ENCODE results near the gene TLR8. TPM values are rescaled to one million over a fixed set of nuclear protein-coding genes. Genes with fewer than 3 reads are reported as not detected.

The TLR8 gene
- total RNA-seq, 1 experiment from 2014 or later: not detected

- Histone ChIP-seq H3K36me3 (ENCODE audit: control insufficient read depth, insufficient read depth, low read length) (no peaks in the 10 kb centered on the region), H3K4me1 (ENCODE audit: control insufficient read depth, insufficient read depth, low read length) (peaks cover 3% of the 10 kb centered on the region), H3K27ac (ENCODE audit: low read length) (peak overlapping the region; percentile 48; the same call in 1 of the 2 replicates), H3K9me3 (ENCODE audit: control insufficient read depth, insufficient read depth, low read depth, low read length) (no peaks in the 10 kb centered on the region), H3K4me3 (ENCODE audit: low read depth in 2 of 2, low read length in 2 of 2) (no peak overlapping the region), H3K27me3 (ENCODE audit: control insufficient read depth, insufficient read depth, low read length) (no peaks in the 10 kb centered on the region)
- ChIA-PET POLR2A (no interaction called here), CTCF (interaction anchor here (0.6 to 1.0 kb wide), 3 partner anchors 33 to 542 kb away, joined by 3 read pairs; no protein-coding TSS in a partner anchor)
- TF ChIP-seq TCF7L2 (IDR thresholded peaks at IDR 0.05; ENCODE audit: low read depth, low read length) (no peak), REST (IDR thresholded peaks at IDR 0.05; ENCODE audit: insufficient read depth in 1 of 2, low read depth in 2 of 2, low read length in 1 of 2) (no peak)
- in situ Hi-C loops (cut with HindIII; ENCODE audit: low pct_unique_long_range_greater_than_20kb, low sequenced_read_pairs): no loop called here
- intact Hi-C loops (cut with micrococcal nuclease; ENCODE audit: unreplicated experiment): no loop called here
- no TSS peak for BruUV-seq (replicated peaks)
- ATAC-seq: no peak
- DNase-seq (ENCODE audit: low read depth, low spot score): no peak
These were observed 40.0 kb downstream of the TLR8 start for GRCh38 chrX:12946406-12946805.

DNA sequence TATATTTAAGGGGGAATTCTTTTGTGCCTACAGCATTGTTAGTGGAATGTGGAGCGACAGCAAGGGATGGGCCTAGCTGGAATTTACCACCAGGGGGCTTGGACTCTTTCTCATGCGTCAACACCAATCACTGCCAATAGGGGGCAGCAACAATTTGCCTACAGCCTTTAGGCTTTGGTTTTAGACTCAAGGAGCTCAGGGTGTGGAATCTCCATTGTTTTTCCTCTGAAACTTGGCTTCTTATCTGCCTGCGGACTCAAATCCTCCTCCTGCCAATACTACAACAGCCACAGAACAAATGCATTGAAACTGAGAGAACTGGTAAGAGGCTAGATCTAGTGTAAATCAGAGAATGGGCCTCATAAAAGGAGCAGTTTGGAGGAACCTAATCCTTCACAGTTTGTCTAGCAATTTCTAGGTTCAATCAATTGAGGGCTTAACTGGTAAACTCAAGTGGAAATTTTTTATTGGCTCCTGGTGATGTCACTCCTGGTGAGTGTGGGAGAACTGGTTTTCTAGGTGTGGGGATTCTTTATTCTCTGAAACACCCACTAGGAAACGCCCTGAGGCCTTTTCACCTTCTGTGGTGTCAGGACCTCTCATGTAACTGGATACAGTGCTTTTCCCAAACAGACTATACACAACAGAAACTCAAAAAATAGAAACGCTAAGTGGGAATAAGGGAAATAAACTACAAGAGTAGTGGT is 40.6 kb downstream of the TLR8 start:
- Histone ChIP-seq H3K4me1 (ENCODE audit: control insufficient read depth, insufficient read depth, low read length) (peaks cover 3% of the 10 kb centered on the region), H3K36me3 (ENCODE audit: control insufficient read depth, insufficient read depth, low read length) (no peaks in the 10 kb centered on the region), H3K9me3 (ENCODE audit: control insufficient read depth, insufficient read depth, low read depth, low read length) (no peaks in the 10 kb centered on the region), H3K27ac (ENCODE audit: low read length) (peak overlapping the region; percentile 80; the same call in 1 of the 2 replicates), H3K4me3 (ENCODE audit: low read depth in 2 of 2, low read length in 2 of 2) (no peak overlapping the region), H3K27me3 (ENCODE audit: control insufficient read depth, insufficient read depth, low read length) (no peaks in the 10 kb centered on the region)
- CTCF ChIA-PET: interaction anchor here (0.6 to 1.0 kb wide), 4 partner anchors 32 to 699 kb away, joined by 3 read pairs; no protein-coding TSS in a partner anchor
- in situ Hi-C loops (cut with HindIII; ENCODE audit: low pct_unique_long_range_greater_than_20kb, low sequenced_read_pairs) (no loop called here), intact Hi-C loops (cut with micrococcal nuclease; ENCODE audit: unreplicated experiment) (no loop called here)
- no TSS peak for BruUV-seq (replicated peaks)
- TF ChIP-seq TCF7L2 (IDR thresholded peaks at IDR 0.05; ENCODE audit: low read depth, low read length): no peak
- peak; percentile 85 for TF ChIP-seq CTCF (IDR thresholded peaks at IDR 0.05)
- no peak for TF ChIP-seq SIN3A (IDR thresholded peaks at IDR 0.05; ENCODE audit: borderline replicate concordance, insufficient read depth, low read depth, low read length)
- POLR2A ChIA-PET: no interaction called here
- ATAC-seq (peak; percentile 72), DNase-seq (ENCODE audit: low read depth, low spot score) (peak; percentile 65)

GRCh38 chrX:12947545-12948235 is 41.3 kb downstream of the TLR8 start:
- no peak for TF ChIP-seq TCF7L2 (IDR thresholded peaks at IDR 0.05; ENCODE audit: low read depth, low read length)
- no peak for TF ChIP-seq SIN3A (IDR thresholded peaks at IDR 0.05; ENCODE audit: borderline replicate concordance, insufficient read depth, low read depth, low read length)
- no peak for TF ChIP-seq POLR2AphosphoS5 (IDR thresholded peaks at IDR 0.05; ENCODE audit: low read depth, low read length)
- no peak for TF ChIP-seq REST (IDR thresholded peaks at IDR 0.05; ENCODE audit: insufficient read depth in 1 of 2, low read depth in 2 of 2, low read length in 1 of 2)
- no peak for TF ChIP-seq CTCF (IDR thresholded peaks at IDR 0.05)
- DNase-seq (ENCODE audit: low read depth, low spot score) (no peak), ATAC-seq (no peak)
- Histone ChIP-seq H3K4me1 (ENCODE audit: control insufficient read depth, insufficient read depth, low read length) (peaks cover 3% of the 10 kb centered on the region), H3K36me3 (ENCODE audit: control insufficient read depth, insufficient read depth, low read length) (no peaks in the 10 kb centered on the region), H3K27ac (ENCODE audit: low read length) (peak overlapping the region; percentile 80; the same call in 1 of the 2 replicates), H3K27me3 (ENCODE audit: control insufficient read depth, insufficient read depth, low read length) (no peaks in the 10 kb centered on the region), H3K9me3 (ENCODE audit: control insufficient read depth, insufficient read depth, low read depth, low read length) (no peaks in the 10 kb centered on the region), H3K4me3 (ENCODE audit: low read depth in 2 of 2, low read length in 2 of 2) (no peak overlapping the region)
- ChIA-PET CTCF (interaction anchor here (0.6 kb wide), 1 partner anchor 698 kb away, joined by 3 read pairs; no protein-coding TSS in a partner anchor), POLR2A (no interaction called here)
- in situ Hi-C loops (cut with HindIII; ENCODE audit: low pct_unique_long_range_greater_than_20kb, low sequenced_read_pairs): no loop called here
- intact Hi-C loops (cut with micrococcal nuclease; ENCODE audit: unreplicated experiment): no loop called here
- BruUV-seq (replicated peaks): no TSS peak

Measured in Panc1 (cell line).